Measurements from ENCODE around the gene KLF15. TPM values are rescaled to one million over a fixed set of nuclear protein-coding genes. Genes with fewer than 3 reads are reported as not detected.

KLF15 gene
- total and polyA plus RNA-seq, 2 experiments from 2014 or later, result 1.8 to 16.7 TPM

GRCh38 chr3:126345231-126345630 is 12.0 kb downstream of the KLF15 start:
- over 99% methylated on average over 7 of the region's 7 CpGs for WGBS (ENCODE audit: low lambda C conversion rate, missing lambda C conversion rate)
- Histone ChIP-seq H3K4me1 (ENCODE audit: insufficient read depth) (peaks cover 2% of the 10 kb centered on the region), H3K4me2 (no peak overlapping the region), H2AFZ (no peak overlapping the region), H3K9me3 (ENCODE audit: low read depth) (no peaks in the 10 kb centered on the region), H3K9me2 (replicated peaks; ENCODE audit: insufficient read depth) (no peaks in the 10 kb centered on the region), H3K79me2 (no peaks in the 10 kb centered on the region), H3K27me3 (no peaks in the 10 kb centered on the region), H3K4me3 (no peak overlapping the region), H3K36me3 (replicated peaks; ENCODE audit: insufficient read depth, low read depth) (no peaks in the 10 kb centered on the region), H4K20me1 (ENCODE audit: insufficient read depth, poor library complexity, severe bottlenecking) (no peaks in the 10 kb centered on the region), H3K27ac (no peak overlapping the region)
- TF ChIP-seq EZH2phosphoT487 (IDR thresholded peaks at IDR 0.05; ENCODE audit: low read depth, severe bottlenecking, unreplicated experiment), result no peak
- TF ChIP-seq EZH2 (IDR thresholded peaks at IDR 0.05; ENCODE audit: borderline replicate concordance), result no peak
- no peak for TF ChIP-seq CTCF (IDR thresholded peaks at IDR 0.05; ENCODE audit: poor library complexity)
- no peak for DNase-seq (ENCODE audit: low spot score)

- H3K79me2 ChIP-seq, result no peaks in the 10 kb centered on the region
- H4K20me1 ChIP-seq (ENCODE audit: insufficient read depth, poor library complexity, severe bottlenecking), result no peaks in the 10 kb centered on the region
- no peak overlapping the region for H3K4me2 ChIP-seq
- H3K27me3 ChIP-seq, result no peaks in the 10 kb centered on the region
- no peaks in the 10 kb centered on the region for H3K9me2 ChIP-seq (replicated peaks; ENCODE audit: insufficient read depth)
- no peak for TF ChIP-seq EZH2phosphoT487 (IDR thresholded peaks at IDR 0.05; ENCODE audit: low read depth, severe bottlenecking, unreplicated experiment)
- TF ChIP-seq EZH2 (IDR thresholded peaks at IDR 0.05; ENCODE audit: borderline replicate concordance), result no peak
- no peak for TF ChIP-seq CTCF (IDR thresholded peaks at IDR 0.05; ENCODE audit: poor library complexity)
- no peaks in the 10 kb centered on the region for H3K9me3 ChIP-seq (ENCODE audit: low read depth)
- H3K36me3 ChIP-seq (replicated peaks; ENCODE audit: insufficient read depth, low read depth), result no peaks in the 10 kb centered on the region
- no peak overlapping the region for H2AFZ ChIP-seq
- DNase-seq (ENCODE audit: low spot score), result no peak
- no peak overlapping the region for H3K27ac ChIP-seq
- WGBS (ENCODE audit: low lambda C conversion rate, missing lambda C conversion rate), result 95% methylated on average over 9 of the region's 9 CpGs
- peaks cover 2% of the 10 kb centered on the region for H3K4me1 ChIP-seq (ENCODE audit: insufficient read depth)
- H3K4me3 ChIP-seq, result no peak overlapping the region
Measured at GRCh38 chr3:126344380-126345041, 12.7 kb downstream of the KLF15 start.

GRCh38 chr3:126343649-126344035 is 13.6 kb downstream of the KLF15 start:
- 97% methylated on average over 32 of the region's 32 CpGs for WGBS (ENCODE audit: low lambda C conversion rate, missing lambda C conversion rate)
- Histone ChIP-seq H3K79me2 (no peaks in the 10 kb centered on the region), H3K4me2 (no peak overlapping the region), H3K4me3 (no peak overlapping the region), H3K9me2 (replicated peaks; ENCODE audit: insufficient read depth) (no peaks in the 10 kb centered on the region), H3K4me1 (ENCODE audit: insufficient read depth) (peaks cover 2% of the 10 kb centered on the region), H2AFZ (no peak overlapping the region), H3K27me3 (no peaks in the 10 kb centered on the region), H3K27ac (no peak overlapping the region), H3K9me3 (ENCODE audit: low read depth) (no peaks in the 10 kb centered on the region), H3K36me3 (replicated peaks; ENCODE audit: insufficient read depth, low read depth) (no peaks in the 10 kb centered on the region), H4K20me1 (ENCODE audit: insufficient read depth, poor library complexity, severe bottlenecking) (no peaks in the 10 kb centered on the region)
- TF ChIP-seq EZH2phosphoT487 (IDR thresholded peaks at IDR 0.05; ENCODE audit: low read depth, severe bottlenecking, unreplicated experiment), result no peak
- TF ChIP-seq EZH2 (IDR thresholded peaks at IDR 0.05; ENCODE audit: borderline replicate concordance), result no peak
- TF ChIP-seq CTCF (IDR thresholded peaks at IDR 0.05; ENCODE audit: poor library complexity), result no peak
- DNase-seq (ENCODE audit: low spot score), result no peak

All from hepatocyte (in vitro differentiated cells).